GM12872 (cell line): Measurements from ENCODE around the gene SPINK13.

Experiments used
- CTCF ChIP-seq: IDR thresholded peaks from 3 replicates; pipeline ENCODE4 v1.5.1; 2011; ENCODE audit warnings: low read depth, mild to moderate bottlenecking, low read length, moderate library complexity; ENCODE audit not compliant: insufficient read depth

Gene SPINK13

GRCh38 chr5:148268566-148268965, at the start of gene SPINK13:
Gene SPINK13, plus strand, starts transcription at chr5:148268794. Its CDS starts 1,279 bp downstream, at chr5:148270073.
- no peak for TF ChIP-seq CTCF

GRCh38 chr5:148221508-148221907, 47.1 kb upstream of the SPINK13 start:
- no peak for TF ChIP-seq CTCF

- no peak for TF ChIP-seq CTCF
Observed at GRCh38 chr5:148224117-148224742, 44.4 kb upstream of the SPINK13 start.

GRCh38 chr5:148228392-148228984, 40.1 kb upstream of the SPINK13 start:
- no peak for TF ChIP-seq CTCF

GRCh38 chr5:148229840-148230239, 38.8 kb upstream of the SPINK13 start:
- no peak for TF ChIP-seq CTCF

GRCh38 chr5:148230240-148230639, 38.4 kb upstream of the SPINK13 start:
- TF ChIP-seq CTCF = no peak

- no peak for TF ChIP-seq CTCF
Observed at GRCh38 chr5:148237785-148238417, 30.7 kb upstream of the SPINK13 start.
